GM21529 (cell line): ENCODE data around the gene PTPRN2.
"Not testable (repeated sequence)": the region's sequence is repeated elsewhere in the genome, so short reads cannot be mapped to it uniquely, and the experiment has no call there.

Experiments used
- ATAC-seq: cut with Tn5 transposase; IDR thresholded peaks from one replicate; pipeline ENCODE4 v1.9.1; 2021; ENCODE audit not compliant: unreplicated experiment

PTPRN2 gene

GRCh38 chr7:158355456-158356065 lies 232.1 kb downstream of the PTPRN2 start:
- no peak for ATAC-seq

DNA sequence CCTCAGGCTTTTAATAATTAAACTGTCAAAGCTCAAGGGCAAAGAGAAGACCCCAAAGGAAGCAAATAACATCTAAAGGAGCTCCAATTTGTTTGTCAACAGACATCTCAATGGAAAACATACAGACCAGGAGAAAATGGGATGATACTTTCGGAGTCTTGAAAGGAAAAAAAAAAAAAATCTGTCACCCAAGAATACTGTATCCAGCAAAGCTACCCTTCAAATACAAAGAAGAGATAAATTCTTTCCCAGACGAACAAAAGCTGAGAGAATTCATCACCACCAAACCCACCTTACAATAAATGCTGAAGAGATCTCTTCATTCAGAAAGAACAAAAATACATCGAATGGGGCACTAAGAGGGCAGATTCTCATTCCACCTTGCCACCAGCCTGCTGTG lies 232.8 kb downstream of the PTPRN2 start:
- ATAC-seq, result no peak

DNA sequence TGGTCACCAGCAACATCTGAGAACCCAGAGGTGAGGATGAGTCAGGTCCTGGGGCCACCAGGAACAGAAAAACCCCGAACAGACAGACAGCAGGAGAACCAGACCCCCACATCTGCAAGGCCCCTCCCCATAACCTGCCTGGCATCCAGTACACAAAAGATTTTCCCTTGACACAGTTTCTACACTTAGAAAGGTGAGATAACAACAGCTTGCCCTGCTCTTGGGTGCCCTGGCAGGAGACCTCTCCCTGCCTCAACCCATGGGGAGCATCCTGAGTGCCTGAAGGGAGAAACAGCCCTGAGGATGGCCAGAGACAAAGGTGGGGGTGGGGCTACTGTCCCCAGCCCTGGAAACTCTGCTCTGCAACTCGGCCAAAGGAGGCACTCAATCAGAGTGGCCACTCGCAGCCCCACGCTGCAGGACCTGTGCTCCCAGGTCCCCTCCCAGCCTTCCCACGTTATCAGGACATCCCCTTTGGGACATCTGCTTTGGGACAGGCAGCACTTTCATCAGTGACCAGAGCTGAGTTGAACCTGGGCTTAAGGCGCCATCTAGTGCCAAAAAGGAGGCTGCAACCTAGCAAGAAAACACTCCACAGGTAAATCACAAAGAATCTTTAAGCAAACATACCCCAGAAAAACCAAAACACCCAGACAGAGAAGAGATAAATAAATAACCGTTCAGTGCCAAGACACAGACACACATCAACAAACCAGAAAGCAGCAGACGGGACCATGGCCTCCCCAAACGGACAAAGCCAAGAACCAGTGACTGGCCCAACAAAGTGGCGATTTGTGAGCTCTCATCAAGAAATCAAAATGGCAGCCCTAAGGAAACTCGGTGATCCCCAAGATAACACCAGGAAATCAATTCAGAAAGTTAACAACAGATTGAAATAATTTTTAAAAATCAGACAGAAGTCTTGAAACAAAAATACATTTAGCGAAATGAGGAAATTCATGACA lies 233.7 kb downstream of the PTPRN2 start:
- ATAC-seq, result no peak

GRCh38 chr7:158351899-158352729 lies 235.5 kb downstream of the PTPRN2 start:
- not testable (repeated sequence) for ATAC-seq

GRCh38 chr7:158351481-158351880 lies 236.1 kb downstream of the PTPRN2 start:
- ATAC-seq, result no peak

GRCh38 chr7:158351051-158351450 lies 236.6 kb downstream of the PTPRN2 start:
- no peak for ATAC-seq

GRCh38 chr7:158350166-158350900 lies 237.3 kb downstream of the PTPRN2 start:
- no peak for ATAC-seq

- ATAC-seq, result no peak
Observed at GRCh38 chr7:158348446-158348845, 239.2 kb downstream of the PTPRN2 start.

DNA sequence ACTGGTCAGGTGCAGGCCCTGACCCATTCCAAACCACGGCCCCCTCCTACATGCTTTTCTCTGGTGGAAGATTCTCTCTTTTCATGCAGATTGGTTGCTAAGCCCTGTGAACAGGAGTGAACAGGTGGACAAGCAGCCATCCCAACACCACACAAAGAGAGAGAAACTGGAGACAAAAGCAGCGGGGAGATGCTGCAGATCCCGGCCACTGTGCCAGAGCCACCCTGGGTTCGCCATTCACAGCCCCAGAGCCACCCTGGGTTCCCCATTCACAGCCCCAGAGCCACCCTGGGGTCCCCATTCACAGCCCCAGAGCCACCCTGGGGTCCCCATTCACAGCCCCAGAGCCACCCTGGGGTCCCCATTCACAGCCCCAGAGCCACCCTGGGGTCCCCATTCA lies 239.6 kb downstream of the PTPRN2 start:
- ATAC-seq, result not testable (repeated sequence)

DNA sequence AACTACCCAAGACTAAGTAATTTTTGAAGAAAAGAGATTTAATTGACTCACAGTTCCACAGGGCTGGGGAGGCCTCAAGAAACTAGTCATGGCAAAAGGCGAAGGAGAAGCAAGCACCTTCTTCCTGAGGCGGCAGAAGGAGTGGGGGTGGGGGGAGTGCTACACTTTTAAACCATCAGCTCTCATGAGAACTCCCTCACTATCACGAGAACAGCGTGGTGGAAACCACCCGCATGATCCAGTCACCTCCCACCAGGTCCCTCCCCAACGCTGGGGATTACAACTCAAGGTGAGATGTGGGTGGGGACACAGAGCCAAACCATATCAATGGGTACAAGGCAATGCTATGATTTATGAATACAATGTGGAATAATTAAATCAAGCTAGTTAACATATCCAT lies 241.9 kb downstream of the PTPRN2 start:
- no peak for ATAC-seq

- ATAC-seq, result no peak
Observed at GRCh38 chr7:158344706-158345300, 242.8 kb downstream of the PTPRN2 start.

DNA sequence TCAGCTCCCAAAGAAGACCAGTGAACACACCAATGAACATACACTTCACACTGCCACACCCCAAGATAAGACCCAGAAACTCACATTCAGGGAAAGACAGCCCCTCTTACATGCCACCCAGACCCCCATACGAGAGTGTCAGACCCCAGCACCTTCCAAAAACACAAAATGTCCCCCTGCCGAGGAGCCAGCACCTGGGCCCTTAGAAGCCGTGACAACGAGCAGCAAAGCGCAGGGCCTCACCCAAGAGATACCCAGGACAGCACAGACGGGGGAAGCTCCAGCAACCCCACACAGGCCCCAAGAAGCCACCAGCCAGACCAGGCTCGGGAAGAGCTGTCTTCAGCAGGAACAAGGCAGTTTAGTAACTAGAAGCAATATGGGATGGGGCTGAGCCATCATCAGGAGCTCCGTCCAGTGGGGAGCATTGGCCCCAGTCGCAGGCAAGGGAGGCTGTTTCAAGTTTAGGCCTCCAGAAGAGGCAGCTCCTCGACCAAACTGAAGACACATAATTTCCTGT lies 243.6 kb downstream of the PTPRN2 start:
- ATAC-seq, result no peak

DNA sequence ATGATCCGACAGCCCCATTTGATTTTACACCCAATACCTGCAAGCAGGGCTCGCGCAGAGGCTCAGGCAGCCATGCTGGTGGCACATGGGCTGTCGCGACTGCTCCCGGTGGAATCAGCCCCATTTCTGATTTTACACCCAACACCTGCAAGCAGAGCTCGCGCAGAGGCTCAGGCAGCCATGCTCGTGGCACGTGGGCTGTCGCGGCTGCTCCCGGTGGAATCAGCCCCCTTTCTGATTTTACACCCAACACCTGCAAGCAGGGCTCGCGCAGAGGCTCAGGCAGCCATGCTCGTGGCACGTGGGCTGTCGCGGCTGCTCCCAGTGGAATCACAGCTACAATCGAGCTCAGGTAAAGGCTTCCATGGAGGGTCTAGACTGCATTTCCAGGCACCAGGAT lies 244.1 kb downstream of the PTPRN2 start:
- ATAC-seq, result no peak

DNA sequence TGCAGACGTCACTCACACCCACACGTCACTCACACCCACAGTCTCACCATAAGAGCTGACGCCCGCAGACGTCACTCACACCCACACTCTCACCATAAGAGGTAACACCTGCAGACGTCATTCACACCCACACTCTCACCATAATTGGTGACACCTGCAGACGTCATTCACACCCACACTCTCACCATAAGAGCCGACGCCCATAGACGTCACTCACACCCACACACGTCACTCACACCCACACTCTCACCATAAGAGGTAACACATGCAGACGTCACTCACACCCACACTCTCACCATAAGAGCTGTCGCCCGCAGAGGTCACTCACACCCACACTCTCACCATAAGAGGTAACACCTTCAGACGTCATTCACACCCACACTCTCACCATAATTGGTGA lies 246.5 kb downstream of the PTPRN2 start:
- ATAC-seq, result not testable (repeated sequence)

DNA sequence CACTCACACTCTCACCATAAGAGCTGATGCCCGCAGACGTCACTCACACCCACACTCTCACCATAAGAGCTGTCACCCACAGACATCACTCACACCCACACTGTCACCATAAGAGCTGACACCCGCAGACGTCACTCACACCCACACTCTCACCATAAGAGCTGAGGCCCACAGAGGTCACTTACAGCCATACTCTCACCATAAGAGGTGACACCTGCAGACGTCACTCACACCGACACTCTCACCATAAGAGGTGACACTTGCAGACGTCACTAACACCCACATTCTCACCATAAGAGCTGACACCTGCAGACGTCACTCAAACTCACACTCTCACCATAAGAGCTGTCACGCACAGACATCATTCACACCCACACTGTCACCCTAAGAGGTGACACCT lies 250.7 kb downstream of the PTPRN2 start:
- ATAC-seq, result not testable (repeated sequence)

GRCh38 chr7:158332516-158332915 lies 255.1 kb downstream of the PTPRN2 start:
- not testable (repeated sequence) for ATAC-seq

DNA sequence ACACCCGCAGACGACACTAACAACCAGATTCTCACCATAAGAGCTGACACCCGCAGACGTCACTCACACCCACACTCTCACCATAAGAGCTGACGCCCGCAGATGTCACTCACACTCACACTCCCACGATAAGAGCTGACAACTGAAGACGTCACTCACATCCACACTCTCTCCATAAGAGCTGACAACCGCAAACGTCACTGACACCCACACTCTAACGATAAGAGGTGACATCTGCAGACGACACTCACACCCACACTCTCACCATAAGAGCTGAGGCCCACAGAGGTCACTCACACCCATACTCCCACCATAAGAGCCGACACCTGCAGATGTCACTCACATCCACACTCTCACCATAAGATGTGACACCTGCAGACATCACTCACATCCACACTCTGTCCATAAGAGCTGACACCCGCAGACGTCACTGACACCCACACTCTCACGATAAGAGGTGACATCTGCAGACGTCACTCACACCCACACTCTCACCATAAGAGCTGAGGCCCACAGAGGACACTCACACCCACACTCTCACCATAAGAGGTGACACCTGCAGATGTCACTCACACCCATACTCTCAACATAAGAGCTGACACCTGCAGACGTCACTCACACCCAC lies 255.7 kb downstream of the PTPRN2 start:
- ATAC-seq, result not testable (repeated sequence)

DNA sequence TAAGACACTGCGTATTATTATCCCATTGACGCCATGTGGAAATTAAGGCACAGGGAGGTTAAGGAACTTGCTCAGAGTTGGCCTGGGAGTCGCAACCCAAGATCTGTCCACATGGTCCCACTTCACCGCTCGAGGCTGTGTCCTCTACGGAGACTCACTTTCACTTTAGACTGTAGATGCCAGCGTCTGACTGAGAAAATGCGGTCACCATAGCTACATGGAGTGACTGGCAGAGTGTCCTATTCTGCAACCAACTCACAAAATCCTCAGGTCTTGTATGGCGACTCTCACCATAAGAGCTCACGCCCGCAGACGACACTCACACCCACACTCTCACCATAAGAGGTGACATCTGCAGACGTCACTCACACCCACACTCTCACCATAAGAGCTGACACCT lies 257.9 kb downstream of the PTPRN2 start:
- ATAC-seq, result no peak

GRCh38 chr7:158329014-158329610 lies 258.5 kb downstream of the PTPRN2 start:
- no peak for ATAC-seq
